ENCODE measurements around the gene PARD3. TPM values are rescaled to one million over a fixed set of nuclear protein-coding genes. Genes with fewer than 3 reads are reported as not detected.
A peak's percentile ranks its signal among the peaks of the same experiment; 100 is the strongest.

The PARD3 gene
- total RNA-seq, 1 experiment from 2014 or later = 46.3 TPM

DNA sequence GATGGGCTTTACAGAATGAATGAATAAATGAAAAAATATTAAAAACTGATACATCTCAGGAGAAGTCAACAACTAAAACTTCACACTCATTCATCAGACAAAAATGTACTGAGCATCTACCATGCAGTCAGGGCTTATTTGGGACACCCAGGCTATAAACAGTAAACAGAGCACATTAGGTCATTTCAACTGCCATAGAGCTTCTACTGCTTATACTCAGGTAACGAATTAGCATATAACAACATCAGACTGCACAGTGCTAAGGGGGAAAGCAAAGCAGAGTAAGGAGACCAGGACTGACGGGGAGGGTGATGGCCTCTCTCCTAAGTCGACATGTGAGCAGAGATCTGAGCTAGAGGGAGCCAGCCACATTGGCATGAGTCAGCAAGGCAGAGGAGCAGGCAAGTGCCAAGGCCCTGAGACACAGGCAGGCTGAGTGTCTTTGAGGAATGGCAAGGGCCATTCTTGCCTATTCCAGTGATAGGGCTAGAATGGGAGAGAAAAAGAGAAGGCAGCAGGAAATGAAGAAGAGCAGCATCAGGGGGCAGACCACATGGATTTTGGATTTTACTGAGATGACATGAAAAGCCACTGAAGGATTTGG, 528.9 kb downstream of the PARD3 start (continued):
- TF ChIP-seq, protein P1, sequence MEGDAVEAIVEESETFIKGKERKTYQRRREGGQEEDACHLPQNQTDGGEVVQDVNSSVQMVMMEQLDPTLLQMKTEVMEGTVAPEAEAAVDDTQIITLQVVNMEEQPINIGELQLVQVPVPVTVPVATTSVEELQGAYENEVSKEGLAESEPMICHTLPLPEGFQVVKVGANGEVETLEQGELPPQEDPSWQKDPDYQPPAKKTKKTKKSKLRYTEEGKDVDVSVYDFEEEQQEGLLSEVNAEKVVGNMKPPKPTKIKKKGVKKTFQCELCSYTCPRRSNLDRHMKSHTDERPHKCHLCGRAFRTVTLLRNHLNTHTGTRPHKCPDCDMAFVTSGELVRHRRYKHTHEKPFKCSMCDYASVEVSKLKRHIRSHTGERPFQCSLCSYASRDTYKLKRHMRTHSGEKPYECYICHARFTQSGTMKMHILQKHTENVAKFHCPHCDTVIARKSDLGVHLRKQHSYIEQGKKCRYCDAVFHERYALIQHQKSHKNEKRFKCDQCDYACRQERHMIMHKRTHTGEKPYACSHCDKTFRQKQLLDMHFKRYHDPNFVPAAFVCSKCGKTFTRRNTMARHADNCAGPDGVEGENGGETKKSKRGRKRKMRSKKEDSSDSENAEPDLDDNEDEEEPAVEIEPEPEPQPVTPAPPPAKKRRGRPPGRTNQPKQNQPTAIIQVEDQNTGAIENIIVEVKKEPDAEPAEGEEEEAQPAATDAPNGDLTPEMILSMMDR (IDR thresholded peaks at IDR 0.05 in 2 of 3, conservative IDR thresholded peaks at IDR 0.05 in 1 of 3; ENCODE audit: borderline replicate concordance in 1 of 3, insufficient read depth in 1 of 3, low read depth in 2 of 3, low read length in 2 of 3) = no peak
- TF ChIP-seq SIN3A (IDR thresholded peaks at IDR 0.05; ENCODE audit: low read depth) (no peak), ELF1 (IDR thresholded peaks at IDR 0.05; ENCODE audit: borderline replicate concordance, low read depth) (no peak), RAD21 (IDR thresholded peaks at IDR 0.05; ENCODE audit: low read depth) (peak; percentile 46), ZFX (IDR thresholded peaks at IDR 0.05) (no peak)

DNA sequence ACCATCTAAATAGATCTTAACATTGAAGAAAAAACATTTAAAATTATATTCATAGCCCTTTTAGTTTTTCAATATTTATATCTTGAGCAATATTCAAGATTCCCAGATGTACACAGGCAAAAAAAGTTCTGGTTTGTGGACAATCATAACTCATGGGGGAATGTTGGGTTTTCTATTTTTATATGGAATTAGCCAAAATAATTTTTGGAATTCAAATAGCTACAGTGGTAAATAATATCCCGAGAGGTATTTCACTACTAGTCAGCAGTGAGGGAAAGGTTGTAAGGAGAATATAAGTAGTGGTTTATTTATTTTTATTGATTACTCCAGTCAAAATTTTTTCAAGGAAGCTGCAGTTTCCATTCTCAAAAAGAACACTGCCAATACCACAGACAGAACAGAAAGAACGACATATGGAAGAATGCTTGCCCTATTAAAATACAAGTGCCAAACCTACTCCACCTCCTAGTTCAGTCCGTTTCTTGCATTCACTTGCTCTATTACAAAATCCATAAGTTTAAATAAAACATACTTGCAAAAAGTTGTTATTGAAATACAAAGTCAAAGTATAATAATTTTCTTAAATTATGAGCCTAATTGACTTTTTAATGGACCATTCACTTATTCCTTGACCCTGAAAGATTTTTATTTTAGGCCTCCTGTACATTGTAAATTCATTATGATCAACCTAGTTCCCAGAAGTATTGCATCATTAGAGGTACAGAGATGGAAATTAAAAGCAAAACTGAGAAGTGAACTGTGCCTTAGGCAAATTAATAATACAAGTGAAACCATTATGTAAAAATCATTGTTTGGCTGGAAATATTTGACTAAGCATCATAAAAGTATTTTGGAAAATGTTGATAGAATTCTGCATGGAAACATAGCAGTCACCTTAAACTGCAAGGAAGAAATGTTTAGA, 533.2 kb downstream of the PARD3 start:
- DNase-seq (ENCODE audit: low read depth, low spot score) (no peak), ATAC-seq (no peak)
- H2AFZ ChIP-seq (ENCODE audit: low read depth, low read length, poor library complexity, severe bottlenecking) = no peak overlapping the region
- ChIA-PET RAD21 (ENCODE audit: low non-redundant PET in 1 of 2, low total read pairs in 2 of 2, uncharacterized antibody in 2 of 2, unreplicated experiment in 2 of 2) (no interaction called here), CTCF (no interaction called here), POLR2A (interaction anchor here (0.6 kb wide), 1 partner anchor 1741 kb away, joined by 3 read pairs; no protein-coding TSS in a partner anchor)
- no peak for TF ChIP-seq SIN3A (IDR thresholded peaks at IDR 0.05; ENCODE audit: low read depth)
- no peak for TF ChIP-seq EZH2phosphoT487 (IDR thresholded peaks at IDR 0.05; ENCODE audit: borderline replicate concordance)
- TF ChIP-seq SP1 (IDR thresholded peaks at IDR 0.05; ENCODE audit: low read depth) = no peak
- no peak for TF ChIP-seq SRF (IDR thresholded peaks at IDR 0.05; ENCODE audit: low read depth)
- no peak for TF ChIP-seq EGR1 (IDR thresholded peaks at IDR 0.05; ENCODE audit: low read depth)
- TF ChIP-seq, protein P2, sequence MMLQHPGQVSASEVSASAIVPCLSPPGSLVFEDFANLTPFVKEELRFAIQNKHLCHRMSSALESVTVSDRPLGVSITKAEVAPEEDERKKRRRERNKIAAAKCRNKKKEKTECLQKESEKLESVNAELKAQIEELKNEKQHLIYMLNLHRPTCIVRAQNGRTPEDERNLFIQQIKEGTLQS (IDR thresholded peaks at IDR 0.05) = no peak
- no peak overlapping the region for H3K9ac ChIP-seq (ENCODE audit: low read length)
- H3K79me2 ChIP-seq (ENCODE audit: insufficient read depth, low read length) = no peaks in the 10 kb centered on the region
- no peak overlapping the region for H3K4me3 ChIP-seq (replicated peaks in 1 of 2; ENCODE audit: low read depth in 1 of 2, low read length in 2 of 2)
- BruUV-seq (replicated peaks) = no TSS peak
- H3K4me1 ChIP-seq (ENCODE audit: control insufficient read depth in 1 of 2, insufficient read depth in 2 of 2, low read length in 2 of 2) = peaks cover 10 to 11% of the 10 kb centered on the region in 2 experiments
- H3K36me3 ChIP-seq (ENCODE audit: control insufficient read depth in 1 of 2, insufficient read depth in 2 of 2, low read length in 2 of 2) = no peaks in the 10 kb centered on the region
- no peaks in the 10 kb centered on the region for H3K9me3 ChIP-seq (ENCODE audit: control insufficient read depth in 1 of 2, insufficient read depth in 1 of 2, low read depth in 1 of 2, low read length in 2 of 2)
- no peak overlapping the region for H3K27ac ChIP-seq (ENCODE audit: low read depth, low read length)
- no peaks in the 10 kb centered on the region for H4K20me1 ChIP-seq (ENCODE audit: insufficient read depth)
- no peak overlapping the region for H3K4me2 ChIP-seq (ENCODE audit: low read length)
- intact Hi-C loops (cut with micrococcal nuclease) = no loop called here
- H3K27me3 ChIP-seq (ENCODE audit: insufficient read depth, low read length) = no peaks in the 10 kb centered on the region
- no peaks in the 10 kb centered on the region for H3K9me2 ChIP-seq (ENCODE audit: insufficient read depth)

Data from HCT116 (cell line).